Heart right ventricle (tissue), 16 donors: Measurements from ENCODE around the gene GZMM. TPM values are rescaled to one million over a fixed set of nuclear protein-coding genes. Genes with fewer than 3 reads are reported as not detected.

ENCODE experiments used
- ATAC-seq, 8 donors: fragments of 200-7000 bp; cut with Tn5 transposase; one replicate each; pipeline ENCODE4 v1.9.1; 2020; ENCODE audit warnings: mild to moderate bottlenecking in 8 of 8, moderate library complexity in 8 of 8, moderate number of reproducible peaks in 1 of 8
- DNase-seq, 2 donors: peaks; one replicate each; pipeline ENCODE4 v3.0.0-alpha.2; 2020
- H3K27ac ChIP-seq, 10 donors: fragments of 200-600 bp; sonication (generic) in 2 of 10; one replicate each; pipeline versions ENCODE4 v1.5.0 to v1.8.0; 2020 to 2022; ENCODE audit warnings: mild to moderate bottlenecking in 3 of 10
- H3K27me3 ChIP-seq, 7 donors: fragments of 200-600 bp; one replicate each; pipeline ENCODE4 v1.8.0; 2021 to 2022; ENCODE audit warnings: mild to moderate bottlenecking in 2 of 7
- H3K36me3 ChIP-seq, 9 donors: fragments of 200-600 bp; sonication (generic) in 1 of 9; one replicate each; pipeline versions ENCODE4 v1.5.0 to v1.8.0; 2020 to 2022; ENCODE audit warnings: mild to moderate bottlenecking in 2 of 9
- H3K4me1 ChIP-seq, 9 donors: fragments of 200-600 bp; sonication (generic) in 1 of 9; one replicate each; pipeline versions ENCODE4 v1.5.0 to v1.8.0; 2020 to 2022; ENCODE audit warnings: mild to moderate bottlenecking in 4 of 9
- H3K4me3 ChIP-seq, 10 donors: fragments of 200-600 bp; sonication (generic) in 2 of 10; one replicate each; pipeline versions ENCODE4 v1.5.0 to v1.8.0; 2020 to 2022; ENCODE audit warnings: mild to moderate bottlenecking in 7 of 10, moderate library complexity in 2 of 10
- H3K9me3 ChIP-seq, 11 donors: fragments of 200-600 bp in 10 of 11; sonication (generic) in 2 of 11; one replicate each; pipeline versions ENCODE4 v1.5.0 to v1.8.0; 2013 to 2022; ENCODE audit warnings: mild to moderate bottlenecking in 2 of 11, control low read depth in 1 of 11, moderate library complexity in 1 of 11
- CTCF ChIP-seq, 9 donors: fragments of 200-600 bp; sonication (generic) in 2 of 9; IDR thresholded peaks; one replicate each; pipeline versions ENCODE4 v1.5.0 to v1.8.0; 2021 to 2022; ENCODE audit warnings: antibody characterized with exemption in 9 of 9, mild to moderate bottlenecking in 5 of 9, moderate library complexity in 1 of 9
- WGBS, 2 donors: extraction: QIAGEN DNeasy Blood & Tissue Kit; methylation state at CpG; one replicate each; pipeline ENCODE4 v1.1.7; 2013; ENCODE audit warnings: inconsistent platforms in 1 of 2; 5-methylcytosine and 5-hydroxymethylcytosine counted together
- intact Hi-C, 10 donors: fragments of 100-400 bp; cut with DNase I; formaldehyde crosslinking; loops; one replicate each; pipeline versions ENCODE4 v1.11.1 to v1.14.2; 2022
- polyA plus RNA-seq, 2 donors: library from polyadenylated mRNA; stranded (reverse); fragments of 200-250 nt; gene quantifications; one replicate each; pipeline ENCODE4 v1.2.3, GENCODE V29; 2013
- total RNA-seq, 10 donors: library from RNA; stranded (reverse); fragmentation: NEBNext Ultra II Directional in 3 of 10; extraction: Animal tissue kit (Norgen Biotek cat#: 25700) in 3 of 10; gene quantifications; one replicate each; pipeline versions ENCODE4 v1.2.1 to v1.2.4, GENCODE V29; 2021 to 2023
- donor health status: Arrhythmogenic right ventricular cardiomyopathy.
- donor health status: ischemic (EF 13 %, LVEDD 7.1; RV severe dilation, severe dysfunction).
- donor health status: healthy with polysubstance abuse.
- donor health status: DM: no; HTN: yes; CAD: no.
- donor health status: DM: no; HTN: no; CAD: no.
- donor health status: ischemic (EF 25% LVEDD 6.9; RV normal size, moderate dysfunction).
- donor health status: ischemic (EF 25% LVEDD 5.7; RV mildly dilated, moderate dysfunction).
- donor health status: healthy.
- donor health status: DM: yes; HTN: yes; CAD: no.
- donor health status: Ischemic cardiomyopathy.
- donor health status: ischemic (EF 35%, LVEDD 5.7; RV mildly dilated, moderate dysfunction).
- donor health status: nonischemic (EF 11% LVEDD 7.7; RV severe dilation, severe dysfunction).
- donor health status: DM: yes; HTN: yes; CAD: no.
- donor health status: PGD.
- donor health status: ischemic (EF 29% LVEDD 5.4; RV normal size, mild dysfunction).
- donor health status: nonischemic (EF 23%, LVEDD 6.1; RV moderate dilation, normal function).

The GZMM gene
- total and polyA plus RNA-seq, 12 donors: 0.25 to 2.7 (median 0.44) TPM; not detected in 7

GRCh38 chr19:595326-596262, 51.7 kb downstream of the GZMM start:
- WGBS, 2 donors: 76 to 81% methylated on average over 42 of the region's 42 CpGs
- intact Hi-C loops: loop anchor here in 1 of 10 donors (10.0 kb wide), 1 partner anchor 139 kb away; no protein-coding TSS in a partner anchor

GRCh38 chr19:596263-596655, 52.4 kb downstream of the GZMM start:
- no peak overlapping the region for H3K27ac ChIP-seq
- H3K4me1 ChIP-seq: peaks cover 0 to 5% (median 0%) of the 10 kb centered on the region in 9 donors
- TF ChIP-seq CTCF (IDR thresholded peaks at IDR 0.05): no peak
- WGBS, 2 donors: 88 to 89% methylated on average over 16 of the region's 16 CpGs
- intact Hi-C loops: loop anchor here in 1 of 10 donors (10.0 kb wide), 1 partner anchor 139 kb away; no protein-coding TSS in a partner anchor
- H3K9me3 ChIP-seq: peaks cover 0 to 4% (median 0%) of the 10 kb centered on the region in 11 donors
- DNase-seq (no peak), ATAC-seq (no peak)
- H3K36me3 ChIP-seq: no peaks in the 10 kb centered on the region
- H3K27me3 ChIP-seq: peaks cover 6 to 28% (median 18%) of the 10 kb centered on the region in 7 donors
- H3K4me3 ChIP-seq: no peak overlapping the region

More at GRCh38 chr19:595326-596262, 51.7 kb downstream of the GZMM start:
- DNase-seq: no peak
- ATAC-seq: no peak
- H3K4me3 ChIP-seq: no peak overlapping the region
- no peaks in the 10 kb centered on the region for H3K9me3 ChIP-seq
- H3K27me3 ChIP-seq: peaks cover 13 to 35% (median 25%) of the 10 kb centered on the region in 7 donors
- H3K36me3 ChIP-seq: no peaks in the 10 kb centered on the region
- no peak for TF ChIP-seq CTCF (IDR thresholded peaks at IDR 0.05)
- no peak overlapping the region for H3K27ac ChIP-seq
- H3K4me1 ChIP-seq: peaks cover 0 to 9% (median 0%) of the 10 kb centered on the region in 9 donors

- peaks cover 0 to 5% (median 0%) of the 10 kb centered on the region in 11 donors for H3K9me3 ChIP-seq
- 80% methylated on average over 18 of the region's 18 CpGs for WGBS, 2 donors
- intact Hi-C loops: loop anchor here in 1 of 10 donors (10.0 kb wide), 1 partner anchor 137 kb away; no protein-coding TSS in a partner anchor
- peaks cover 0 to 14% (median 5%) of the 10 kb centered on the region in 7 donors for H3K27me3 ChIP-seq
- peaks cover 0 to 4% (median 0%) of the 10 kb centered on the region in 9 donors for H3K4me1 ChIP-seq
- no peak overlapping the region for H3K27ac ChIP-seq
- TF ChIP-seq CTCF (IDR thresholded peaks at IDR 0.05): no peak
- H3K4me3 ChIP-seq: no peak overlapping the region
- H3K36me3 ChIP-seq: no peaks in the 10 kb centered on the region
- DNase-seq (no peak), ATAC-seq (no peak)
These were observed 53.8 kb downstream of the GZMM start for GRCh38 chr19:597406-598315.

Other genes with a start within 250 kb of the GZMM start
- gene MIER2, start 199.3 kb upstream of the GZMM start, total RNA-seq: 10 to 100 TPM; 11.1 to 34.6 (median 16.3) TPM
- gene MIER2, start 199.3 kb upstream of the GZMM start, polyA plus RNA-seq: 10 to 100 TPM; 25.1 to 30.4 TPM
- 1 to 10 TPM in 3 of 10 donors, under 1 TPM in 7; 0.26 to 2.2 (median 0.62) TPM for gene C2CD4C, start 134.9 kb upstream of the GZMM start, total RNA-seq
- gene C2CD4C, start 134.9 kb upstream of the GZMM start, polyA plus RNA-seq: 1 to 10 TPM; 2.1 to 2.2 TPM
- gene SHC2, start 83.0 kb upstream of the GZMM start, total RNA-seq: 10 to 100 TPM in 9 of 10 donors, 1 to 10 TPM in 1; 7.7 to 16.3 (median 12.4) TPM
- 10 to 100 TPM; 11.2 to 33.5 TPM for gene SHC2, start 83.0 kb upstream of the GZMM start, polyA plus RNA-seq
- under 1 TPM in 9 of 10 donors, not detected in 1; 0.14 to 0.71 (median 0.17) TPM for gene MADCAM1, start 47.6 kb upstream of the GZMM start, total RNA-seq
- gene MADCAM1, start 47.6 kb upstream of the GZMM start, polyA plus RNA-seq: under 1 TPM; 0.09 to 0.80 TPM
- gene TPGS1, start 36.6 kb upstream of the GZMM start, total RNA-seq: 10 to 100 TPM in 6 of 10 donors, 1 to 10 TPM in 4; 7.1 to 13.5 (median 10.2) TPM
- 10 to 100 TPM; 22.1 to 22.2 TPM for gene TPGS1, start 36.6 kb upstream of the GZMM start, polyA plus RNA-seq
- 100 to 1,000 TPM in 2 of 10 donors, 10 to 100 TPM in 8; 70.2 to 116 (median 76.7) TPM for gene CDC34, start 12.3 kb upstream of the GZMM start, total RNA-seq
- gene CDC34, start 12.3 kb upstream of the GZMM start, polyA plus RNA-seq: 100 to 1,000 TPM; 120 to 162 TPM
- 1,000 to 10,000 TPM; 1,225 to 2,457 (median 1,705) TPM for gene BSG, start 28.5 kb downstream of the GZMM start, total RNA-seq
- gene BSG, start 28.5 kb downstream of the GZMM start, polyA plus RNA-seq: 1,000 to 10,000 TPM in 1 of 2 donors, 100 to 1,000 TPM in 1; 829 to 5,252 TPM
- 10 to 100 TPM in 1 of 10 donors, 1 to 10 TPM in 9; 1.9 to 10.7 (median 5.1) TPM for gene HCN2, start 45.8 kb downstream of the GZMM start, total RNA-seq
- gene HCN2, start 45.8 kb downstream of the GZMM start, polyA plus RNA-seq: 1 to 10 TPM in 1 of 2 donors, under 1 TPM in 1; 0.90 to 4.7 TPM
- gene POLRMT, start 89.5 kb downstream of the GZMM start, total RNA-seq: 10 to 100 TPM; 37.2 to 61.7 (median 45.3) TPM
- 100 to 1,000 TPM in 1 of 2 donors, 10 to 100 TPM in 1; 43.2 to 159 TPM for gene POLRMT, start 89.5 kb downstream of the GZMM start, polyA plus RNA-seq
- gene FGF22, start 95.8 kb downstream of the GZMM start, total RNA-seq: under 1 TPM in 5 of 10 donors, not detected in 5; 0.20 to 0.36 (median 0.30) TPM
- under 1 TPM; 0.16 to 0.44 TPM for gene FGF22, start 95.8 kb downstream of the GZMM start, polyA plus RNA-seq
- gene RNF126, start 119.2 kb downstream of the GZMM start, total RNA-seq: 10 to 100 TPM; 20.3 to 43.6 (median 22.5) TPM
- 10 to 100 TPM; 27.1 to 46.1 TPM for gene RNF126, start 119.2 kb downstream of the GZMM start, polyA plus RNA-seq
- gene FSTL3, start 132.3 kb downstream of the GZMM start, total RNA-seq: 100 to 1,000 TPM in 3 of 10 donors, 10 to 100 TPM in 7; 33.4 to 153 (median 77.3) TPM
- 100 to 1,000 TPM; 118 to 279 TPM for gene FSTL3, start 132.3 kb downstream of the GZMM start, polyA plus RNA-seq
- gene PRSS57, start 151.4 kb downstream of the GZMM start, total RNA-seq: not detected
- gene PRSS57, start 151.4 kb downstream of the GZMM start, polyA plus RNA-seq: under 1 TPM in 1 of 2 donors, not detected in 1; 0.06 TPM
- 10 to 100 TPM; 12.5 to 33.0 (median 17.7) TPM for gene PALM, start 164.9 kb downstream of the GZMM start, total RNA-seq
- gene PALM, start 164.9 kb downstream of the GZMM start, polyA plus RNA-seq: 10 to 100 TPM; 18.9 to 36.7 TPM
- gene MISP, start 207.1 kb downstream of the GZMM start, total RNA-seq: not detected
- gene MISP, start 207.1 kb downstream of the GZMM start, polyA plus RNA-seq: under 1 TPM in 1 of 2 donors, not detected in 1; 0.01 TPM